A673 (cell line): ENCODE measurements around the gene DOCK1.

ENCODE experiments used
- EZH2 ChIP-seq: fragments of 200-600 bp; sonication (generic); IDR thresholded peaks from 2 replicates; pipeline ENCODE4 v1.6.1; 2017; ENCODE audit warnings: borderline replicate concordance, low read depth, mild to moderate bottlenecking, mixed read lengths, antibody characterized with exemption, low read length; ENCODE audit not compliant: poor library complexity, severe bottlenecking
- TF ChIP-seq, protein P1 (sequence below): fragments of 300-800, 200-600 bp; sonication (generic); conservative IDR thresholded peaks from 2 replicates; pipeline ENCODE4 v1.5.1; 2017; ENCODE audit warnings: low read depth, mild to moderate bottlenecking, antibody characterized with exemption, low read length, moderate library complexity, mixed read lengths

DNA sequence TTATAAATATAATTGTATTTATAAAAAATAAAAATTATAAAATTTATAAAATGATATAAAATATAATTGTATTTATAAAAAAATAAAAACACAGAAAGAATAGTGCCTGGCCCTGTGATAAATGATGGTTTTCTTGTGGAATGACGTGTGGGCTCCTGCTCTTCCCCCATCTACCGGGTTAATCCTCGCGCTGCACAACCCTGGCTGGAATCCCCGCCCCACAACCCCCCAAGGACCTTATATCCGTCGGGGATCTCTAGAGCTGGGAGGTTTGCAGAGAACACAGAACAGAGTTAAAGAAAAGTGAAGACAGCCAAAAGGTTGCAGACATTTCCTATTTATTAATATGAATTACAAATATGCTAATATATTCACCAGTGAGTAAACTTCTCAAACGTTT is 548.5 kb downstream of the DOCK1 start:
- TF ChIP-seq, protein P1, sequence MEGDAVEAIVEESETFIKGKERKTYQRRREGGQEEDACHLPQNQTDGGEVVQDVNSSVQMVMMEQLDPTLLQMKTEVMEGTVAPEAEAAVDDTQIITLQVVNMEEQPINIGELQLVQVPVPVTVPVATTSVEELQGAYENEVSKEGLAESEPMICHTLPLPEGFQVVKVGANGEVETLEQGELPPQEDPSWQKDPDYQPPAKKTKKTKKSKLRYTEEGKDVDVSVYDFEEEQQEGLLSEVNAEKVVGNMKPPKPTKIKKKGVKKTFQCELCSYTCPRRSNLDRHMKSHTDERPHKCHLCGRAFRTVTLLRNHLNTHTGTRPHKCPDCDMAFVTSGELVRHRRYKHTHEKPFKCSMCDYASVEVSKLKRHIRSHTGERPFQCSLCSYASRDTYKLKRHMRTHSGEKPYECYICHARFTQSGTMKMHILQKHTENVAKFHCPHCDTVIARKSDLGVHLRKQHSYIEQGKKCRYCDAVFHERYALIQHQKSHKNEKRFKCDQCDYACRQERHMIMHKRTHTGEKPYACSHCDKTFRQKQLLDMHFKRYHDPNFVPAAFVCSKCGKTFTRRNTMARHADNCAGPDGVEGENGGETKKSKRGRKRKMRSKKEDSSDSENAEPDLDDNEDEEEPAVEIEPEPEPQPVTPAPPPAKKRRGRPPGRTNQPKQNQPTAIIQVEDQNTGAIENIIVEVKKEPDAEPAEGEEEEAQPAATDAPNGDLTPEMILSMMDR = no peak
- TF ChIP-seq EZH2 = no peak
